Panc1 (cell line): ENCODE data around the gene SULF2. TPM values are rescaled to one million over a fixed set of nuclear protein-coding genes. Genes with fewer than 3 reads are reported as not detected.

Experiments
- ATAC-seq: fragments of 200-7000 bp; cut with Tn5 transposase; 2 replicates; pipeline ENCODE4 v1.9.1; 2020; ENCODE audit warnings: mild to moderate bottlenecking, moderate library complexity
- BruUV-seq: library from RNA; stranded (reverse); fragments of 400-500 nt; replicated peaks from 2 replicates; lab custom pipeline; 2021; lab: Mats Ljungman, UMichigan
- CTCF ChIA-PET: fragments of 300-600 bp; sonication (Branson Sonifier 250); formaldehyde crosslinking; loops from one replicate; lab custom pipeline; 2022; ENCODE audit warnings: antibody characterized with exemption; lab: Charles Lee
- POLR2A ChIA-PET: fragments of 300-600 bp; sonication (Branson Sonifier 250); formaldehyde crosslinking; loops from one replicate; lab custom pipeline; 2022; ENCODE audit warnings: antibody characterized with exemption; lab: Charles Lee
- DNase-seq: peaks from one replicate; pipeline ENCODE4 v3.0.0-alpha.2; 2010; ENCODE audit warnings: low read depth, low spot score
- H3K27ac ChIP-seq: 2 replicates; pipeline ENCODE4 v1.5.1; 2011; ENCODE audit warnings: mild to moderate bottlenecking, low read length, inconsistent platforms
- H3K27me3 ChIP-seq: fragments of 200-500 bp; sonication (Bioruptor generic); 2 replicates; pipeline ENCODE4 v1.6.0; 2014; ENCODE audit warnings: low read length, inconsistent platforms; ENCODE audit not compliant: control insufficient read depth, insufficient read depth
- H3K36me3 ChIP-seq: fragments of 200-500 bp; sonication (Bioruptor generic); 2 replicates; pipeline ENCODE4 v1.5.1; 2014; ENCODE audit warnings: inconsistent platforms, mild to moderate bottlenecking, low read length, moderate library complexity; ENCODE audit not compliant: control insufficient read depth, insufficient read depth
- H3K4me1 ChIP-seq: 2 replicates; pipeline ENCODE4 v1.5.1; 2011; ENCODE audit warnings: inconsistent platforms, mild to moderate bottlenecking, low read length, moderate library complexity; ENCODE audit not compliant: control insufficient read depth, insufficient read depth
- H3K4me3 ChIP-seq, 2 experiments: 2 replicates each; pipeline ENCODE4 v1.5.1; 2011 to 2012; ENCODE audit warnings: low read depth in 2 of 2, low read length in 2 of 2, mild to moderate bottlenecking in 2 of 2, inconsistent platforms in 1 of 2, moderate library complexity in 1 of 2
- H3K9me3 ChIP-seq: fragments of 200-500 bp; sonication (Bioruptor generic); 2 replicates; pipeline ENCODE4 v1.5.1; 2014; ENCODE audit warnings: low read depth, mild to moderate bottlenecking, inconsistent platforms, low read length, moderate library complexity; ENCODE audit not compliant: control insufficient read depth, insufficient read depth
- POLR2AphosphoS5 ChIP-seq: IDR thresholded peaks from 2 replicates; pipeline ENCODE4 v1.6.1; 2012; ENCODE audit warnings: mild to moderate bottlenecking, low read depth, low read length, moderate library complexity
- REST ChIP-seq, 2 experiments: IDR thresholded peaks; 2 replicates each; pipeline ENCODE4 v1.6.1; 2011 to 2012; ENCODE audit warnings: low read depth in 2 of 2, control low read depth in 1 of 2, low read length in 1 of 2, mild to moderate bottlenecking in 1 of 2, moderate library complexity in 1 of 2; ENCODE audit not compliant: insufficient read depth in 1 of 2
- SIN3A ChIP-seq: IDR thresholded peaks from 2 replicates; pipeline ENCODE4 v1.6.1; 2012; ENCODE audit warnings: low read depth, mild to moderate bottlenecking, low read length, moderate library complexity, borderline replicate concordance; ENCODE audit not compliant: insufficient read depth
- TCF7L2 ChIP-seq: IDR thresholded peaks from 2 replicates; pipeline ENCODE4 v1.6.1; 2011; ENCODE audit warnings: mild to moderate bottlenecking, low read depth, low read length, inconsistent platforms
- in situ Hi-C: cut with HindIII; loops from 2 replicates; pipeline ENCODE4 v1.10.0; 2016; ENCODE audit warnings: low sequenced_read_pairs, low pct_unique_long_range_greater_than_20kb
- intact Hi-C: fragments of 100-400 bp; cut with micrococcal nuclease; formaldehyde crosslinking; loops from one replicate; pipeline ENCODE4 v1.10.0; 2022; ENCODE audit not compliant: unreplicated experiment
- total RNA-seq: library from RNA; stranded (reverse); gene quantifications from one replicate; pipeline ENCODE4 v1.2.1, GENCODE V29; 2021; ENCODE audit not compliant: unreplicated experiment
- TF ChIP-seq, protein P1 (sequence below): fragments of 450-650 bp; IDR thresholded peaks from 2 replicates; pipeline ENCODE4 v1.5.1; 2017; ENCODE audit warnings: mild to moderate bottlenecking

The SULF2 gene
- total RNA-seq, 1 experiment from 2014 or later: 1.4 TPM

DNA sequence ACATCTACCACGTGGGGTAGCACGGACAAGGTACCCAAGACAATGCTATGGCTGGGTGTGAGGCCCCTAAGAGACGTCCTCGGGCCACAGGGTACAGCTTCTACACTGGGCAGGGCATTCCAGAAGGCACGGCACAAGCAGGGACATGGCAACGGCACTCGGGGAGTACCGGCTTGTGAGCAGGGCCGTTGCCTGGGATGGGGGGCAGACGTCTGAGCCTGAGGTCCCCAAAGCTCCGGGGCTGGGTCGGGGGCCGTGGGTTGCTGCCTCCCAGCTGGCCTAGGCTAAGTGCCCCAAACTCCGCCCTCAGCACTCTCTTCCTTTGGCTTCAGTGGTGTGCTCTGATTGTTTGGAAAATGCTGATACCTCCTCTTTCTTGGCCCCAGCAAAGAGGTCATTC, 110.6 kb downstream of the SULF2 start:
- TF ChIP-seq POLR2AphosphoS5: no peak
- TF ChIP-seq, protein P1, sequence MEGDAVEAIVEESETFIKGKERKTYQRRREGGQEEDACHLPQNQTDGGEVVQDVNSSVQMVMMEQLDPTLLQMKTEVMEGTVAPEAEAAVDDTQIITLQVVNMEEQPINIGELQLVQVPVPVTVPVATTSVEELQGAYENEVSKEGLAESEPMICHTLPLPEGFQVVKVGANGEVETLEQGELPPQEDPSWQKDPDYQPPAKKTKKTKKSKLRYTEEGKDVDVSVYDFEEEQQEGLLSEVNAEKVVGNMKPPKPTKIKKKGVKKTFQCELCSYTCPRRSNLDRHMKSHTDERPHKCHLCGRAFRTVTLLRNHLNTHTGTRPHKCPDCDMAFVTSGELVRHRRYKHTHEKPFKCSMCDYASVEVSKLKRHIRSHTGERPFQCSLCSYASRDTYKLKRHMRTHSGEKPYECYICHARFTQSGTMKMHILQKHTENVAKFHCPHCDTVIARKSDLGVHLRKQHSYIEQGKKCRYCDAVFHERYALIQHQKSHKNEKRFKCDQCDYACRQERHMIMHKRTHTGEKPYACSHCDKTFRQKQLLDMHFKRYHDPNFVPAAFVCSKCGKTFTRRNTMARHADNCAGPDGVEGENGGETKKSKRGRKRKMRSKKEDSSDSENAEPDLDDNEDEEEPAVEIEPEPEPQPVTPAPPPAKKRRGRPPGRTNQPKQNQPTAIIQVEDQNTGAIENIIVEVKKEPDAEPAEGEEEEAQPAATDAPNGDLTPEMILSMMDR: no peak
- TF ChIP-seq TCF7L2: no peak
- no peak for TF ChIP-seq SIN3A
- no peak for TF ChIP-seq REST (IDR thresholded peaks at IDR 0.05; ENCODE audit: insufficient read depth in 1 of 2, low read depth in 2 of 2, low read length in 1 of 2)
- Histone ChIP-seq H3K27me3 (no peaks in the 10 kb centered on the region), H3K4me1 (no peaks in the 10 kb centered on the region), H3K27ac (no peak overlapping the region), H3K9me3 (no peaks in the 10 kb centered on the region), H3K4me3 (no peak overlapping the region), H3K36me3 (no peaks in the 10 kb centered on the region)
- ChIA-PET POLR2A (no interaction called here), CTCF (no interaction called here)
- BruUV-seq: no TSS peak
- in situ Hi-C loops: no loop called here
- no peak for DNase-seq
- intact Hi-C loops: loop anchor here (5.0 kb wide), 1 partner anchor 948 kb away; no protein-coding TSS in a partner anchor
- no peak for ATAC-seq

GRCh38 chr20:47674145-47674544, 111.1 kb downstream of the SULF2 start:
- ATAC-seq (no peak), DNase-seq (no peak)
- intact Hi-C loops: no loop called here
- no TSS peak for BruUV-seq
- ChIA-PET POLR2A (no interaction called here), CTCF (no interaction called here)
- no peak overlapping the region for H3K27ac ChIP-seq
- TF ChIP-seq, protein P1: no peak
- no peak for TF ChIP-seq SIN3A
- TF ChIP-seq POLR2AphosphoS5: no peak
- TF ChIP-seq TCF7L2: no peak
- TF ChIP-seq REST (IDR thresholded peaks at IDR 0.05; ENCODE audit: insufficient read depth in 1 of 2, low read depth in 2 of 2, low read length in 1 of 2): no peak
- in situ Hi-C loops: no loop called here
- no peak overlapping the region for H3K4me3 ChIP-seq
- no peaks in the 10 kb centered on the region for H3K36me3 ChIP-seq
- H3K4me1 ChIP-seq: no peaks in the 10 kb centered on the region
- H3K9me3 ChIP-seq: no peaks in the 10 kb centered on the region
- H3K27me3 ChIP-seq: no peaks in the 10 kb centered on the region
